NCI-H2029 treated with DMSO at 0.1 percent for 48 hours (cell line): ENCODE results near the gene NELL1.
A peak's percentile ranks its signal among the peaks of the same experiment; 100 is the strongest.

Experiments
- DNase-seq: peaks from one replicate; lab custom pipeline; 2025; lab: John Stamatoyannopoulos, UW

Gene NELL1

GRCh38 chr11:21343204-21343603 lies 673.8 kb downstream of the NELL1 start:
- DNase-seq = no peak

GRCh38 chr11:21346361-21346760 lies 677.0 kb downstream of the NELL1 start:
- no peak for DNase-seq

- no peak for DNase-seq
Measured at GRCh38 chr11:21350613-21351012, 681.2 kb downstream of the NELL1 start.

GRCh38 chr11:21353425-21353824 lies 684.0 kb downstream of the NELL1 start:
- DNase-seq = no peak

- DNase-seq = no peak
Measured at GRCh38 chr11:21364866-21365624, 695.7 kb downstream of the NELL1 start.

GRCh38 chr11:21369947-21370346 lies 700.6 kb downstream of the NELL1 start:
- DNase-seq = no peak

GRCh38 chr11:21371044-21371443 lies 701.7 kb downstream of the NELL1 start:
- DNase-seq = no peak

GRCh38 chr11:21372672-21373071 lies 703.3 kb downstream of the NELL1 start:
- DNase-seq = no peak

GRCh38 chr11:21374376-21374775 lies 705.0 kb downstream of the NELL1 start:
- DNase-seq = no peak

GRCh38 chr11:21385669-21386440 lies 716.5 kb downstream of the NELL1 start:
- no peak for DNase-seq

GRCh38 chr11:21390430-21390829 lies 721.0 kb downstream of the NELL1 start:
- no peak for DNase-seq

GRCh38 chr11:21396342-21397008 lies 727.1 kb downstream of the NELL1 start:
- no peak for DNase-seq

- no peak for DNase-seq
Measured at GRCh38 chr11:21398195-21398594, 728.8 kb downstream of the NELL1 start.

GRCh38 chr11:21401496-21401895 lies 732.1 kb downstream of the NELL1 start:
- DNase-seq = no peak

- DNase-seq = no peak
Measured at GRCh38 chr11:21402274-21402673, 732.9 kb downstream of the NELL1 start.

- DNase-seq = no peak
Measured at GRCh38 chr11:21403069-21403468, 733.7 kb downstream of the NELL1 start.

GRCh38 chr11:21405422-21405821 lies 736.0 kb downstream of the NELL1 start:
- DNase-seq = no peak

- no peak for DNase-seq
Measured at GRCh38 chr11:21410513-21410912, 741.1 kb downstream of the NELL1 start.

- DNase-seq = peak; percentile 84
Measured at GRCh38 chr11:21411104-21411503, 741.7 kb downstream of the NELL1 start.

- DNase-seq = no peak
Measured at GRCh38 chr11:21411597-21411996, 742.2 kb downstream of the NELL1 start.

- DNase-seq = no peak
Measured at GRCh38 chr11:21412652-21413383, 743.4 kb downstream of the NELL1 start.

- DNase-seq = no peak
Measured at GRCh38 chr11:21414953-21415352, 745.6 kb downstream of the NELL1 start.
